Muscle layer of duodenum (tissue), 2 donors: ENCODE measurements around the gene POLA1.
"Not testable (repeated sequence)": the region's sequence is repeated elsewhere in the genome, so short reads cannot be mapped to it uniquely, and the experiment has no call there.

ENCODE experiments used
- H3K27ac ChIP-seq: one replicate; pipeline ENCODE4 v1.7.0; 2013; ENCODE audit warnings: mild to moderate bottlenecking, low read length
- H3K27me3 ChIP-seq: one replicate; pipeline ENCODE4 v1.7.0; 2013; ENCODE audit warnings: low read depth, mild to moderate bottlenecking, control low read depth, low read length
- H3K36me3 ChIP-seq, 2 donors: one replicate each; pipeline ENCODE4 v1.7.0; 2013; ENCODE audit warnings: low read length in 2 of 2, control low read depth in 1 of 2, mild to moderate bottlenecking in 1 of 2; ENCODE audit not compliant: insufficient read depth in 2 of 2, control insufficient read depth in 1 of 2
- H3K4me1 ChIP-seq, 2 donors: one replicate each; pipeline ENCODE4 v1.7.0; 2013; ENCODE audit warnings: low read length in 2 of 2, mild to moderate bottlenecking in 2 of 2, control low read depth in 1 of 2, moderate library complexity in 1 of 2; ENCODE audit not compliant: insufficient read depth in 2 of 2, control insufficient read depth in 1 of 2
- H3K4me3 ChIP-seq, 2 donors: one replicate each; pipeline ENCODE4 v1.7.0; 2013; ENCODE audit warnings: low read length in 2 of 2, low read depth in 1 of 2, mild to moderate bottlenecking in 1 of 2
- H3K9me3 ChIP-seq, 2 donors: one replicate each; pipeline ENCODE4 v1.7.0; 2013; ENCODE audit warnings: low read length in 2 of 2, control low read depth in 1 of 2, mild to moderate bottlenecking in 1 of 2; ENCODE audit not compliant: control insufficient read depth in 1 of 2
- donor health status: healthy.

POLA1 gene

DNA sequence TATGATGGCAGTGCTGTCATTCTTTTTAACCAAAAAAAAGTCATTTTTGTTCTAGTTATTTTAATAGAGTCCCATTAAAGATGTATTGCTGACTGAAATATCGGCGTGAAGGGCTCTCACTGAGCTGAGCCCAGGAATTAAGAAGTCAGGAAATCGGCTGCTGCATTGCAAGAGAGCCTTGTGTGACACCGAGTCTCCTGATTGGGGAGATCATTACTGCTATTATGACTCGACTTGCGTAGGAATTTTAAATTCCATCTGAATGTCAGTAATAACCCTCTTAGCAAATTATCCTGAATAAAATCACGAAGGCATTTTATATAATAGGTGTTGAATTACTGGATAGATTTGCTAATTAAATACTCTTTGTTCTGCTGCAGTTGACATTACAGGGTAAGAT is 111.5 kb downstream of the POLA1 start:
- Histone ChIP-seq H3K4me3 (no peak overlapping the region), H3K27me3 (no peaks in the 10 kb centered on the region), H3K36me3 (no peaks in the 10 kb centered on the region), H3K9me3 (no peaks in the 10 kb centered on the region), H3K4me1 (no peaks in the 10 kb centered on the region), H3K27ac (no peak overlapping the region)

DNA sequence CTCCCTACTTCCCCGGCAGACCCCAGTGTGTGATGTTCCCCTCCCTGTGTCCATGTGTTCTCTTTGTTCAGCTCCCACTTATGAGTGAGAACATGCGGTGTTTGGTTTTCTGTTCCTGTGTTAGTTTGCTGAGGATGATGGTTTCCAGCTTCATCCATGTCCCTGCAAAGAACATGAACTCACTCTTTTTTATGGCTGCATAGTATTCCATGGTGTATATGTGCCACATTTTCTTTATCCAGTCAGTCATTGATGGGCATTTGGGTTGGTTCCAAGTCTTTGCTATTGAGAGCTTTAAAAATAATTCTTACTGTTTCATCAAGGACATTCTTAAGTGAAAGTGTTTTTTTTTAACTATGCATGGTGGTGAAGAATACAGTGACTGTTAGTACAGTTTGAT is 126.1 kb downstream of the POLA1 start:
- not testable (repeated sequence) for H3K4me3 ChIP-seq, H3K4me1 ChIP-seq, H3K36me3 ChIP-seq, H3K27ac ChIP-seq, H3K9me3 ChIP-seq, H3K27me3 ChIP-seq

DNA sequence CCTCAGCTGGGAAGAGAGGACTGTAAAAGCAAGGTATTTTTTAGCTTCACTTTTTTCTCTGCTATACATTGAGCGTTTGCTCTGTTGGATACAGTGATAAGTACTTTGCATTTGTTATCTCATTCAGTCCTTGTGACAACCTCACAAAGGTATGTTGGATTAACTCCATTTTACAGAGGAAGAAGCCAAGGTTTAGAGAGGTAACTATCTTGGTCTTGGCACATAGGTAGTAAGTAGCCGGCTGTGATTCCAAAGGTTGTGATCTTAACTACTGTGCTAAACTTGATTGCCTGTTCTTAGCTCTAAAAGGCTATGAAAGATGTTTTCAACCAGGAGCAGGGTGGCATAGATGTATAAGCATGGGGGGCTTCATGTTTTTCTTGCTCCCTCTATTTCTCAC is 134.4 kb downstream of the POLA1 start:
- Histone ChIP-seq H3K27ac (no peak overlapping the region), H3K36me3 (peaks cover 6 to 12% of the 10 kb centered on the region in 2 donors), H3K4me3 (no peak overlapping the region), H3K27me3 (no peaks in the 10 kb centered on the region), H3K4me1 (no peaks in the 10 kb centered on the region), H3K9me3 (no peaks in the 10 kb centered on the region)

DNA sequence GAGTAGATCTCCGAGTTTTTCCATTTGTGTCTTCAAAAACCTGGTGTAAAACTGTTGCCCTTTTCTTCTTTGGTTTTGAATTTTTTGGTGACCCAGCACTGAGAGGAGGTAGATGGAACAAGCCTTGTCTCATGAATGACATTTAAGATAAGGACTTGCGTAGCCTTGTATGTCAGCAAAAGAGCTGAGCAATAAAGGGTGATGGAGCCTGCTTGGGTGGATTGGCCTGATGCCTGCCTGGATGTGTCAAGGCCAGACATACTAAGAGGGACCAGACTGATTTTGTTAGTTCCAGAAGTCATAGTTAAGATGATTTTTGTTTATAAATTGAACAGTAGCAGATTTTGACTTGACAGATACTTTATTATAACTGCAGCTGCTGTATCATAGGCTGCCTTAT is 134.9 kb downstream of the POLA1 start:
- H3K27me3 ChIP-seq = no peaks in the 10 kb centered on the region
- H3K9me3 ChIP-seq = no peaks in the 10 kb centered on the region
- H3K36me3 ChIP-seq = peaks cover 6 to 12% of the 10 kb centered on the region in 2 donors
- no peaks in the 10 kb centered on the region for H3K4me1 ChIP-seq
- H3K27ac ChIP-seq = no peak overlapping the region
- H3K4me3 ChIP-seq = no peak overlapping the region

DNA sequence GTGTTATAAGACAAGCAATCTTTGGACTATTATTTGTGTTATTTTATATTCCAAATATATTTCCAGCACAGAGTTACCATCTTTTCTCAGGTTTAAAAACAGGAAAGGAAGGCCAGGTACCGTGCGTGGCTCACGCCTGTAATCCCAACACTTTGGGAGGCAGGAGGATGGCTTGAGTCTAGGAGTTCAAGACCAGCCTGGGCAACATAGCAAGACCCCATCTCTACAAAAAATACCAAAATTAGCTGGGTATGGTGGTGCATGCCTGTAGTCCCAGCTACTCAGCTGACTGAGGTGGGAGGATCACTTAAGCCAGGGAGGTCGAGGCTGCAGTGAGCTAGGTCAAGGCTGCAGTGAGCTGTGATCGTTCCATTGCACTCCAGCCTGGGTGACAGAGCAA is 140.0 kb downstream of the POLA1 start:
- Histone ChIP-seq H3K27me3 (no peaks in the 10 kb centered on the region), H3K4me3 (no peak overlapping the region), H3K36me3 (peaks cover 0 to 4% of the 10 kb centered on the region in 2 donors), H3K27ac (no peak overlapping the region), H3K9me3 (no peaks in the 10 kb centered on the region), H3K4me1 (no peaks in the 10 kb centered on the region)

DNA sequence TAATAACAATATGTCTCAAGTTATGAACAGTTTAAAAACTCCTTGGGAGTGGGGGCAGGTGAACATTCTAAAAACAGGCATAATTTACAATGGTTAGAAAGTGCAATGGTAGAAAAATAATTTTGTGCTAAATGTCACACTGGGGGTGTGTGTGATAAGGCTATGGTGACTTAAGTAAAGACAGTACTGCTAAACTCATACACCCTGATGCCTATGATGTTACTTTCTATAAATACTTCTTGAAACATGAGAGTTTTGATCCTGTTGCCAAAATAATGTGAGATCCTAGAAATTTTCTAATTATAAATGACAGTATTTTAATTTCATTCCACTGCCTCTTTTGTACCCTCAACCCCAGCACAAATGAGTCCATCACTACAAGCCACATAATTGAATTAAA is 144.2 kb downstream of the POLA1 start:
- H3K27ac ChIP-seq = no peak overlapping the region
- H3K9me3 ChIP-seq = no peaks in the 10 kb centered on the region
- no peaks in the 10 kb centered on the region for H3K36me3 ChIP-seq
- no peaks in the 10 kb centered on the region for H3K4me1 ChIP-seq
- no peak overlapping the region for H3K4me3 ChIP-seq
- H3K27me3 ChIP-seq = no peaks in the 10 kb centered on the region

DNA sequence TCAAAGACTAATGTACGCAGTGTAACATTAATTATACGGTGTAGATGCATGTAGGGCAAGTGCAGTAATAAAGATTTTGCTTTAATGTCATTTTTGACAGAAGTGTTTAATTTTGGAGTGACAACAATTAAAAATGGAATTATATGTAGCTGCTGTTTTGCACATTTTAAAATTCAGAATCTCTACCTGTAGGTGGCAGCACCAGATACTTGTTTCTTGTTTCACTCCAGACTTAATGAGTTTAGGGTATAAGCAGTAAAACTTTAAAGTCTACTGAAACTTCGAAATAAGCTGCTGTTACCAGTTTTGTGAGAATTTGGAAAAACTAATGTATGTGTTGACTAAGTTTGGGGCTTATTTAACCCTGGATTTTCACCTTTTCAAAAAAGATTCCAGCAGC is 144.9 kb downstream of the POLA1 start:
- Histone ChIP-seq H3K9me3 (no peaks in the 10 kb centered on the region), H3K27ac (no peak overlapping the region), H3K4me3 (no peak overlapping the region), H3K27me3 (no peaks in the 10 kb centered on the region), H3K36me3 (no peaks in the 10 kb centered on the region), H3K4me1 (no peaks in the 10 kb centered on the region)

DNA sequence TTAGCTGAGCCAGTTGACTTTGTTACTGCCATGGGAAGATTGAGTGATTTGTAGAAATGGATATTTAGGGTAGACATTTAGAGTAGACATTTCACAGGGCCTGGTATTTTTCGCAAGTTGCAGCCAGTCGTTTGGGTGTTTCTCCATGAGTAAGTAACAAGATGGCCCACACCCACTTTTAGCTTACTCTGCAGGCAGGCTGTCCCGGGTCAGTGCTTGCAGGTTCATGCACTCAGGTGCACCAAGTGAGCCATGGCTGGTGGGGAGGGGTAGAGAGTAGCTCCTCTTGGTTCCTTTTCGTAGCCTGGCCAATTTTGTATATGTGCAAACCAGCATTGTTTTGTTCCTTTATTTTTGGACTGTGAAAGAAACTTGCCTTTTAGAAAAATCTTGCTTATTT is 145.6 kb downstream of the POLA1 start:
- no peaks in the 10 kb centered on the region for H3K4me1 ChIP-seq
- H3K27me3 ChIP-seq = no peaks in the 10 kb centered on the region
- H3K9me3 ChIP-seq = no peaks in the 10 kb centered on the region
- no peak overlapping the region for H3K4me3 ChIP-seq
- no peak overlapping the region for H3K27ac ChIP-seq
- no peaks in the 10 kb centered on the region for H3K36me3 ChIP-seq

DNA sequence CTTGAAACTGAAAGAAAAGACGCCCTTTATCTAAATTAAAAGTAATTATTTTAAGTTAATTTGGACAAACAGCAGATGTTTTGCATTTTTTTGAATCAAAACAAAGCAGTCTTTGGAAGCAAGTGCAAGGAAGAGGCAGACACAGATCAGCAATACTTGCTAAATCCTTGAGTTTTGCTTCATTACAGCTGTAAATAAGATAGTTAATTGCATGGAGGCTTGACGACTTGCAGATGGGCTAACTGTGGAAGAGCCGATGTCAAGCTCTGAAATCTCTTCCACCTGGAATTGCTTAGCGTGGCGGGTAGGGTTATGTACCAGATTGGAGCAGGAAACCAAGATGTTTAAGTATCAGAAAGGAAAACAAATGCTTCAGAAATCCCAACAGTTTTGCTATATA is 148.8 kb downstream of the POLA1 start:
- Histone ChIP-seq H3K9me3 (no peaks in the 10 kb centered on the region), H3K27ac (no peak overlapping the region), H3K27me3 (no peaks in the 10 kb centered on the region), H3K4me3 (no peak overlapping the region), H3K4me1 (no peaks in the 10 kb centered on the region), H3K36me3 (no peaks in the 10 kb centered on the region)

DNA sequence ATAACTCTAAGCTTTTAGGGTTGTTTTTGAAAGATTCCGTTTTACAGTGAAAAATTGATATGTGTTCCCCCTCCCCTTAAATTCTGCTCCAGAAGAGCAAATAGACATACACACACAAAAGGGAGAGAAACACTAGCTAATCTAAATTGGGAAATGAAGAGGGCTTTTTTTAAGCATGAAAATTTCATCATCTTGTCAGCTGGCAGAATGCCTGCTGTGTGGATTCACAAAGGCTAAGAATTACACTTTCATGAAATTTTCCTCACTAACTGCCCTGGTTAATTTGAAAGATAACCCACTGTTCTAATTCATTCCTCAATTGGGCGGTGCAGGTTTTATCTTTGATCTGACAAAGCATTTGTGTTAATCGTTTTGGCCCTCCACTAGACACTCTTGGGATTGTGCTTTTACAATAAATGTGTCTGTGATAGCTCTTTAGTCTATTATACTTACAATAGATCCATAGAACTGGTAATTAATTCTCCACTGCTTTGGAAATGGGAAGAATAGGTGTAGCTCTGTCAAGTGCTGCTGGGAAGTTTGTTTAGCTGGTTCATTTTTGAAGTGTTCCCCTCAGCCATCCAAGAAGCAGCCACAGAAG is 152.9 kb downstream of the POLA1 start:
- H3K27ac ChIP-seq = no peak overlapping the region
- no peaks in the 10 kb centered on the region for H3K4me1 ChIP-seq
- no peak overlapping the region for H3K4me3 ChIP-seq
- H3K9me3 ChIP-seq = no peaks in the 10 kb centered on the region
- no peaks in the 10 kb centered on the region for H3K36me3 ChIP-seq
- no peaks in the 10 kb centered on the region for H3K27me3 ChIP-seq

DNA sequence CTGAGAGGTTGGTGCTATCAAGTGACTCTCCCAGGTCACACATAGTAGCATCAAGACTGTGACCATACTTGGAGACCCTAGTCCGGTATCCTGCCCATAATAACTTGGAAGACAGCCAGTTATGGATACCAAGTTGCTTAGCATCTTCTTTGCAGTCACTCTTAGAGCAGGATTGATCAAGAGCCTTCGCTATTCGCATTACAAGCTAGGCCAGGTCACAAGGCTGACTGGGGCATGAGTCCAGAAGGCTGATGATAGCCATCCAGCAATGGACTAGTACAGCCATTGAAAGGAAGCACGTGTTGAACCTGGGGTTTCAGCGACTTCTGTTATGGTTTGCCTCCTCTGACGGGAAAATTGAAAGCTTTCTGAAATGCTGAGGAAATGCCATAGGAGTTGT is 157.6 kb downstream of the POLA1 start:
- Histone ChIP-seq H3K4me3 (no peak overlapping the region), H3K36me3 (peaks cover 0 to 5% of the 10 kb centered on the region in 2 donors), H3K27me3 (no peaks in the 10 kb centered on the region), H3K9me3 (no peaks in the 10 kb centered on the region), H3K27ac (no peak overlapping the region), H3K4me1 (no peaks in the 10 kb centered on the region)

DNA sequence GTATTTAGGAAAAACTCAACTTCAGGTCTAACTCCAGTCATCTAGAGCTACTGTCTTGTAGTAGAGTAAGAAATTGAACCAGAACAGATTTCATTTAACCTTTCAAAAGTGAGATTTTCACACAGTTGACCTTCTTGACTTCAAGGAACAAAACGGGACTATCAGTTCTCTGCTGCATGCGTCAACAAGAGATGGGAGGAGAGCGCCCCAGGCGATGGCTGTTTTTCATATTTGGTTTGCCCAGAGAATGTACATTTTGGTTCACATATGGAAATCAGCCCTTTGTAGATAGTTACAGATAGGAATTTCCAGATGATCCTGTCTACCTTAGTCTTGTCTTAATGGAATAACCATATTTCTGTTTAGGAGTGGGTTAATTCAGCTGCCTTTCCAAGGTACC is 158.1 kb downstream of the POLA1 start:
- Histone ChIP-seq H3K27me3 (no peaks in the 10 kb centered on the region), H3K36me3 (peaks cover 0 to 5% of the 10 kb centered on the region in 2 donors), H3K4me3 (no peak overlapping the region), H3K9me3 (no peaks in the 10 kb centered on the region), H3K27ac (no peak overlapping the region), H3K4me1 (no peaks in the 10 kb centered on the region)
